DOHH2 (cell line): ENCODE data around the gene DNASE1.

ENCODE experiments used
- H3F3A ChIP-seq: fragments of 200-600 bp; sonication (generic), shearing (Covaris generic); 2 replicates; pipeline ENCODE4 v1.6.0; 2016; ENCODE audit warnings: antibody characterized with exemption, mild to moderate bottlenecking; ENCODE audit not compliant: control insufficient read depth, insufficient read depth
- H3K27ac ChIP-seq: fragments of 200-600 bp; sonication (generic); 2 replicates; pipeline ENCODE4 v1.5.1; 2014; ENCODE audit warnings: low read depth, mild to moderate bottlenecking, low read length, moderate library complexity
- H3K27me3 ChIP-seq: fragments of 200-600 bp; sonication (generic); 2 replicates; pipeline ENCODE4 v1.6.1; 2014; ENCODE audit warnings: mild to moderate bottlenecking, low read length, mixed read lengths; ENCODE audit not compliant: control insufficient read depth
- H3K36me3 ChIP-seq: fragments of 200-600 bp; sonication (generic); 2 replicates; pipeline ENCODE4 v1.6.1; 2014; ENCODE audit warnings: mild to moderate bottlenecking, low read length, moderate library complexity, mixed read lengths; ENCODE audit not compliant: control insufficient read depth
- H3K4me1 ChIP-seq: fragments of 200-600 bp; sonication (generic); 2 replicates; pipeline ENCODE4 v1.6.1; 2014; ENCODE audit warnings: mild to moderate bottlenecking, low read length, mixed read lengths; ENCODE audit not compliant: control insufficient read depth
- H3K4me2 ChIP-seq: fragments of 200-600 bp; sonication (generic); 2 replicates; pipeline ENCODE4 v1.6.0; 2014; ENCODE audit warnings: mild to moderate bottlenecking, low read length, moderate library complexity
- H3K4me3 ChIP-seq: fragments of 200-600 bp; sonication (generic); 2 replicates; pipeline ENCODE4 v1.5.1; 2014; ENCODE audit warnings: mild to moderate bottlenecking, low read length, mixed read lengths
- H3K79me2 ChIP-seq: fragments of 200-600 bp; sonication (generic); 2 replicates; pipeline ENCODE4 v1.6.1; 2014; ENCODE audit warnings: mild to moderate bottlenecking, low read length, mixed read lengths; ENCODE audit not compliant: control insufficient read depth
- H3K9me2 ChIP-seq: fragments of 200-600 bp; sonication (generic); replicated peaks from 2 replicates; pipeline ENCODE4 v1.6.1; 2014; ENCODE audit warnings: mild to moderate bottlenecking, low read length, mixed read lengths; ENCODE audit not compliant: control insufficient read depth
- H3K9me3 ChIP-seq: fragments of 200-600 bp; sonication (generic); 2 replicates; pipeline ENCODE4 v1.6.1; 2014; ENCODE audit warnings: antibody characterized with exemption, low read length, mixed read lengths; ENCODE audit not compliant: control insufficient read depth, insufficient read depth
- H4K20me1 ChIP-seq: fragments of 200-600 bp; sonication (generic); 2 replicates; pipeline ENCODE4 v1.6.0; 2014; ENCODE audit warnings: low read depth, mild to moderate bottlenecking, antibody characterized with exemption, low read length, moderate library complexity; ENCODE audit not compliant: control insufficient read depth, insufficient read depth
- CTCF ChIP-seq: fragments of 200-600 bp; sonication (generic); IDR thresholded peaks from one replicate; pipeline ENCODE4 v1.5.1; 2014; ENCODE audit warnings: antibody characterized with exemption, mild to moderate bottlenecking, low read depth, low read length; ENCODE audit not compliant: poor library complexity, severe bottlenecking
- EZH2phosphoT487 ChIP-seq: fragments of 200-600 bp; sonication (generic); IDR thresholded peaks from 2 replicates; pipeline ENCODE4 v1.6.1; 2017; ENCODE audit warnings: borderline replicate concordance, mild to moderate bottlenecking, antibody characterized with exemption, low read length, moderate library complexity, mixed read lengths

Gene DNASE1

GRCh38 chr16:3645504-3646347 lies 8.8 kb upstream of the DNASE1 start:
- peaks cover 14% of the 10 kb centered on the region for H3F3A ChIP-seq
- H3K36me3 ChIP-seq, result peaks cover 60% of the 10 kb centered on the region
- no peak overlapping the region for H3K27ac ChIP-seq
- H3K4me3 ChIP-seq, result no peak overlapping the region
- no peak overlapping the region for H3K4me2 ChIP-seq
- H4K20me1 ChIP-seq, result no peaks in the 10 kb centered on the region
- H3K4me1 ChIP-seq, result no peaks in the 10 kb centered on the region
- TF ChIP-seq EZH2phosphoT487 (no peak), CTCF (no peak)
- no peaks in the 10 kb centered on the region for H3K27me3 ChIP-seq
- H3K9me3 ChIP-seq, result no peaks in the 10 kb centered on the region
- no peaks in the 10 kb centered on the region for H3K9me2 ChIP-seq
- H3K79me2 ChIP-seq, result peaks cover 4% of the 10 kb centered on the region

- H3K4me2 ChIP-seq, result no peak overlapping the region
Observed at GRCh38 chr16:3646348-3646920, 8.1 kb upstream of the DNASE1 start.

GRCh38 chr16:3650631-3651265 lies 3.7 kb upstream of the DNASE1 start:
- H3K79me2 ChIP-seq, result no peaks in the 10 kb centered on the region; the same call in 1 of the 2 replicates
- H3K36me3 ChIP-seq, result peaks cover 74% of the 10 kb centered on the region
- H4K20me1 ChIP-seq, result no peaks in the 10 kb centered on the region
- no peak overlapping the region for H3K4me2 ChIP-seq
- peaks cover 12% of the 10 kb centered on the region for H3K4me1 ChIP-seq
- H3K27me3 ChIP-seq, result no peaks in the 10 kb centered on the region
- peaks cover 20% of the 10 kb centered on the region for H3F3A ChIP-seq
- no peaks in the 10 kb centered on the region for H3K9me2 ChIP-seq
- H3K9me3 ChIP-seq, result no peaks in the 10 kb centered on the region
- no peak overlapping the region for H3K4me3 ChIP-seq
- TF ChIP-seq CTCF, result no peak
- TF ChIP-seq EZH2phosphoT487, result no peak
- H3K27ac ChIP-seq, result no peak overlapping the region

More at GRCh38 chr16:3646348-3646920, 8.1 kb upstream of the DNASE1 start:
- no peaks in the 10 kb centered on the region for H3K4me1 ChIP-seq
- TF ChIP-seq EZH2phosphoT487 (no peak), CTCF (no peak)
- no peaks in the 10 kb centered on the region for H3K79me2 ChIP-seq
- H3K36me3 ChIP-seq, result peaks cover 60% of the 10 kb centered on the region
- peaks cover 15% of the 10 kb centered on the region for H3F3A ChIP-seq
- no peaks in the 10 kb centered on the region for H3K9me3 ChIP-seq
- no peaks in the 10 kb centered on the region for H4K20me1 ChIP-seq
- no peaks in the 10 kb centered on the region for H3K27me3 ChIP-seq
- no peak overlapping the region for H3K27ac ChIP-seq
- H3K9me2 ChIP-seq, result no peaks in the 10 kb centered on the region
- no peak overlapping the region for H3K4me3 ChIP-seq
